K562 (cell line): ENCODE results near the gene POU3F3. TPM values are rescaled to one million over a fixed set of nuclear protein-coding genes. Genes with fewer than 3 reads are reported as not detected.

Experiments
- ATAC-seq: fragments of 200-7000 bp; cut with Tn5 transposase; 3 replicates; pipeline ENCODE4 v1.9.1; 2020; ENCODE audit warnings: moderate library complexity
- BruUV-seq: library from RNA; stranded (reverse); fragments of 400-500 nt; replicated peaks from 2 replicates; lab custom pipeline; 2021; lab: Mats Ljungman, UMichigan
- CTCF ChIA-PET: fragments of 300-600 bp; formaldehyde crosslinking; extraction: SDS; loops from one replicate; lab custom pipeline; 2021; ENCODE audit warnings: low intra/inter-chr PET ratio; lab: Yijun Ruan, JAX
- POLR2A ChIA-PET: fragments of 300-600, 350-650 bp; sonication (Branson Sonifier 250); formaldehyde crosslinking; extraction: SDS; loops from one replicate; lab custom pipeline; 2021; ENCODE audit warnings: antibody characterized with exemption, inconsistent platforms; lab: Yijun Ruan, JAX
- DNase-seq, 4 experiments: peaks; one replicate each; pipeline versions ENCODE4 v3.0.0 to v3.0.0-alpha.2; 2011 to 2018; ENCODE audit warnings: low spot score in 3 of 4, mixed read lengths in 3 of 4; ENCODE audit errors: extremely low read depth in 1 of 4
- FAIRE-seq: peaks from 2 replicates; lab custom pipeline; 2011; peaks lifted over from hg19 to GRCh38; lab: Jason Lieb, UNC
- H2AFZ ChIP-seq: 2 replicates; pipeline ENCODE4 v1.6.0; 2011; ENCODE audit warnings: low read depth, low read length, control low read depth, inconsistent platforms
- H3K27ac ChIP-seq: fragments of 200-600 bp; 3 replicates; pipeline ENCODE4 v1.8.0; 2011; ENCODE audit warnings: low read depth, mild to moderate bottlenecking, control low read depth, inconsistent platforms, low read length, moderate library complexity, mixed read lengths; ENCODE audit errors: extremely low read depth
- H3K27me3 ChIP-seq, 2 experiments: fragments of 300-600 bp in 1 of 2; 2 replicates in 1 of 2; 3 replicates in 1 of 2; pipeline versions ENCODE4 v1.6.0 to v1.8.0; 2011; ENCODE audit warnings: inconsistent platforms in 2 of 2, low read length in 2 of 2, mild to moderate bottlenecking in 1 of 2, mixed read lengths in 1 of 2, moderate library complexity in 1 of 2; ENCODE audit not compliant: control insufficient read depth in 2 of 2, insufficient read depth in 2 of 2
- H3K36me3 ChIP-seq: fragments of 300-600 bp; 3 replicates; pipeline ENCODE4 v1.8.0; 2011; ENCODE audit warnings: mild to moderate bottlenecking, low read length, inconsistent platforms; ENCODE audit not compliant: control insufficient read depth, insufficient read depth
- H3K4me1 ChIP-seq, 2 experiments: fragments of 200-600 bp in 1 of 2; replicated peaks in 1 of 2; 2 replicates in 1 of 2; 3 replicates in 1 of 2; pipeline versions ENCODE4 v1.5.1 to v1.8.0; 2011; ENCODE audit warnings: inconsistent platforms in 2 of 2, low read length in 2 of 2, mild to moderate bottlenecking in 1 of 2, mixed read lengths in 1 of 2, moderate library complexity in 1 of 2; ENCODE audit not compliant: control insufficient read depth in 2 of 2, insufficient read depth in 2 of 2
- H3K4me2 ChIP-seq: 2 replicates; pipeline ENCODE4 v1.6.1; 2011; ENCODE audit warnings: low read length, control low read depth, inconsistent platforms, mixed read lengths; ENCODE audit not compliant: insufficient read depth
- H3K4me3 ChIP-seq: fragments of 200-600 bp; sonication (generic), shearing (Covaris generic); 2 replicates; pipeline ENCODE4 v1.5.1; 2016; ENCODE audit warnings: control low read depth, inconsistent platforms
- H3K79me2 ChIP-seq: fragments of 200-600 bp; 3 replicates; pipeline ENCODE4 v1.8.0; 2011; ENCODE audit warnings: low read length, inconsistent platforms; ENCODE audit not compliant: control insufficient read depth, insufficient read depth
- H3K9ac ChIP-seq, 2 experiments: 2 replicates each; pipeline versions ENCODE4 v1.6.0 to v1.6.1; 2011; ENCODE audit warnings: low read depth in 2 of 2, low read length in 2 of 2, control low read depth in 1 of 2, inconsistent platforms in 1 of 2, mild to moderate bottlenecking in 1 of 2, mixed read lengths in 1 of 2; ENCODE audit not compliant: insufficient read depth in 1 of 2
- H3K9me1 ChIP-seq: one replicate; pipeline ENCODE4 v1.6.0; 2011; ENCODE audit warnings: inconsistent platforms, mild to moderate bottlenecking, low read length, moderate library complexity; ENCODE audit not compliant: control insufficient read depth, insufficient read depth
- H3K9me3 ChIP-seq: replicated peaks from 2 replicates; pipeline ENCODE4 v1.5.1; 2011; ENCODE audit warnings: low read depth, low read length, inconsistent platforms; ENCODE audit not compliant: control insufficient read depth, insufficient read depth
- H4K20me1 ChIP-seq: replicated peaks from 2 replicates; pipeline ENCODE4 v1.6.1; 2011; ENCODE audit warnings: low read length, inconsistent platforms, mixed read lengths; ENCODE audit not compliant: control insufficient read depth, insufficient read depth
- HMBOX1 ChIP-seq: sonication (generic); IDR thresholded peaks from 2 replicates; pipeline ENCODE4 v1.6.1; 2016
- ZNF316 ChIP-seq: fragments of 450-650 bp; IDR thresholded peaks from 2 replicates; pipeline ENCODE4 v1.6.1; 2016
- WGBS: fragments of 100-300 bp; shearing (Covaris generic); methylation state at CpG from one replicate; pipeline ENCODE4 v1.1.6; 2016; ENCODE audit warnings: low coverage, mixed read lengths; ENCODE audit not compliant: insufficient coverage; ENCODE audit errors: missing lambda C conversion rate; 5-methylcytosine and 5-hydroxymethylcytosine counted together
- in situ Hi-C: fragments of 300-500 bp; cut with MboI; formaldehyde crosslinking; loops from 4 replicates; pipeline ENCODE4 v1.15.0; 2018; ENCODE audit warnings: inconsistent platforms, mixed read lengths
- intact Hi-C: fragments of 100-400 bp; cut with micrococcal nuclease; formaldehyde crosslinking; loops from 2 replicates; pipeline ENCODE4 v1.14.2; 2022
- polyA plus RNA-seq, 8 experiments: library from polyadenylated mRNA; depleted of rRNA in 4 of 8; stranded (reverse) in 5 of 8; unstranded in 3 of 8; fragments of >200 nt; fragmentation: Nextera tagmentation in 2 of 8; fragmentation: Illumina TruSeq in 1 of 8; extraction: Ambion mirVana in 2 of 8; extraction: Trizol in 1 of 8; gene quantifications; 2 replicates each; pipeline versions ENCODE4 v1.2.1 to v1.2.3, GENCODE V29; 2011 to 2014; ENCODE audit warnings: inconsistent platforms in 1 of 8, missing spikeins in 1 of 8
- total RNA-seq, 7 experiments: library from RNA; depleted of rRNA in 6 of 7; stranded (reverse); fragments of >200 nt in 6 of 7; fragmentation: Illumina TruSeq in 2 of 7; extraction: Trizol in 2 of 7; gene quantifications; 2 replicates each; pipeline versions ENCODE4 v1.2.1 to v1.2.3, GENCODE V29; 2011 to 2021; ENCODE audit warnings: low replicate concordance in 1 of 7
- TF ChIP-seq, protein P1 (sequence below): fragments of 450-650 bp; formaldehyde crosslinking; conservative IDR thresholded peaks from 2 replicates; pipeline ENCODE4 v1.4.0; 2022; ENCODE audit warnings: mild to moderate bottlenecking, missing genetic modification characterization
- TF ChIP-seq, protein P2 (sequence below): fragments of 250-450 bp; sonication (Bioruptor Pico); IDR thresholded peaks from 2 replicates; pipeline ENCODE4 v1.8.0; 2022; ENCODE audit warnings: moderate library complexity, mild to moderate bottlenecking, inconsistent platforms

The POU3F3 gene
- total and polyA plus RNA-seq, 9 of the 15 experiments (the other 6 are each of a cell fraction or from before 2014, with no cell fraction given): not detected

DNA sequence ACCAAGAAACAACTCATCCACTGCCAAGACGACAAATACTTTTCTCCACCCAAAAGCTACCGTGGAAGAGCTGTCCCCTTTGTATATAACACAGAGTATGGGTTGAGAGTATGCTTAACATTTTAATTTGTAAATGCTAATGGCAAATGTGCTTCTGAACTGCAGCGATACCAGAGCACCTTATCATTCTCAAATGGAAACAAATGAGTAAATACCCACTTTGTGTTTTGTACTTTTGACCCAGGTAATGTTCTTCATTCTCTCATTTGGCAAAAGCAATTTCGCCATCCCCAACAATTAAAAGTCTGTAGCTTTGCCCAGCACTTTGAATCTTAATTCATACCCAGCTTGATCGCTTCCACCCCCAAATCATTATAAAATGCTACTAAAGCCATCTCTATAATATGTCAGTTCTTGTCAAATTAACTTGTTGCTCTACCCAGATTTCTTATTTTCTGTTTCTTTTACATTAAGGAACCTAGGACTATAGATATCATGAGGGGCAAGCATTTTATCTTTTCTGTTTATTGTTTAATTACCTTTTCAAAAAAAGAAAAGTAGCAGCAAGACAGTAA, 6.2 kb upstream of the POU3F3 start:
- Histone ChIP-seq H3K9me3 (no peaks in the 10 kb centered on the region), H3K9ac (no peak overlapping the region), H3K27ac (no peak overlapping the region), H3K27me3 (peaks cover 4 to 40% of the 10 kb centered on the region in 2 experiments; a peak in 3 of 5 replicates), H3K4me2 (no peak overlapping the region), H3K9me1 (no peaks in the 10 kb centered on the region), H3K4me3 (no peak overlapping the region), H2AFZ (no peak overlapping the region), H3K36me3 (no peaks in the 10 kb centered on the region), H3K79me2 (no peaks in the 10 kb centered on the region), H3K4me1 (peaks cover 0 to 24% of the 10 kb centered on the region in 2 experiments; a peak in 1 of 5 replicates), H4K20me1 (no peaks in the 10 kb centered on the region)
- no peak for ATAC-seq
- POLR2A ChIA-PET: no interaction called here
- in situ Hi-C loops (no loop called here), intact Hi-C loops (no loop called here)
- no peak for FAIRE-seq
- no peak for DNase-seq
- CTCF ChIA-PET: no interaction called here
- 2% methylated on average over 5 of the region's 5 CpGs for WGBS
- TF ChIP-seq, protein P1, sequence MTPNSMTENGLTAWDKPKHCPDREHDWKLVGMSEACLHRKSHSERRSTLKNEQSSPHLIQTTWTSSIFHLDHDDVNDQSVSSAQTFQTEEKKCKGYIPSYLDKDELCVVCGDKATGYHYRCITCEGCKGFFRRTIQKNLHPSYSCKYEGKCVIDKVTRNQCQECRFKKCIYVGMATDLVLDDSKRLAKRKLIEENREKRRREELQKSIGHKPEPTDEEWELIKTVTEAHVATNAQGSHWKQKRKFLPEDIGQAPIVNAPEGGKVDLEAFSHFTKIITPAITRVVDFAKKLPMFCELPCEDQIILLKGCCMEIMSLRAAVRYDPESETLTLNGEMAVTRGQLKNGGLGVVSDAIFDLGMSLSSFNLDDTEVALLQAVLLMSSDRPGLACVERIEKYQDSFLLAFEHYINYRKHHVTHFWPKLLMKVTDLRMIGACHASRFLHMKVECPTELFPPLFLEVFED (CRISPR knock-in tag): no peak
- TF ChIP-seq ZNF316 (no peak), HMBOX1 (no peak)
- TF ChIP-seq, protein P2, sequence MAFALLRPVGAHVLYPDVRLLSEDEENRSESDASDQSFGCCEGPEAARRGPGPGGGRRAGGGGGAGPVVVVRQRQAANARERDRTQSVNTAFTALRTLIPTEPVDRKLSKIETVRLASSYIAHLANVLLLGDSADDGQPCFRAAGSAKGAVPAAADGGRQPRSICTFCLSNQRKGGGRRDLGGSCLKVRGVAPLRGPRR: no peak
- BruUV-seq: no TSS peak
